Activated B cell treated with CpG ODN at 0.5 μM for 24 hours (primary cell): ENCODE measurements around the gene CARM1. TPM values are rescaled to one million over a fixed set of nuclear protein-coding genes. Genes with fewer than 3 reads are reported as not detected.

ENCODE experiments used
- ATAC-seq: fragments of 200-7000 bp; cut with Tn5 transposase; one replicate; pipeline ENCODE4 v1.10.0; 2021; ENCODE audit warnings: low read depth, mild to moderate bottlenecking, moderate library complexity
- CTCF ChIA-PET: fragments of 350-600 bp; sonication (Branson Sonifier 250); formaldehyde crosslinking; loops from one replicate; lab custom pipeline; 2021; ENCODE audit warnings: antibody characterized with exemption; lab: Charles Lee
- POLR2A ChIA-PET: fragments of 350-600 bp; sonication (Branson Sonifier 250); formaldehyde crosslinking; loops from one replicate; lab custom pipeline; 2021; ENCODE audit warnings: antibody characterized with exemption; lab: Charles Lee
- DNase-seq: peaks from one replicate; pipeline ENCODE4 v3.0.0; 2022
- H3K27ac Mint-ChIP-seq: one replicate; pipeline ENCODE4 v1.8.0; 2020; ENCODE audit warnings: mixed read lengths
- H3K27me3 Mint-ChIP-seq: one replicate; pipeline ENCODE4 v1.8.0; 2021; ENCODE audit warnings: mixed read lengths
- H3K36me3 Mint-ChIP-seq: one replicate; pipeline ENCODE4 v1.8.0; 2021; ENCODE audit warnings: low read depth, mixed read lengths
- H3K4me1 Mint-ChIP-seq: one replicate; pipeline ENCODE4 v1.8.0; 2021; ENCODE audit warnings: mixed read lengths
- H3K4me3 Mint-ChIP-seq: one replicate; pipeline ENCODE4 v1.8.0; 2020; ENCODE audit warnings: mild to moderate bottlenecking, mixed read lengths
- H3K9me3 Mint-ChIP-seq: one replicate; pipeline ENCODE4 v1.8.0; 2020; ENCODE audit warnings: mixed read lengths
- intact Hi-C: fragments of 100-400 bp; cut with micrococcal nuclease; formaldehyde crosslinking; loops from one replicate; pipeline ENCODE4 v1.15.1; 2024
- total RNA-seq: library from RNA; stranded (reverse); gene quantifications from 2 replicates; pipeline ENCODE4 v1.2.3, GENCODE V29; 2022
- TF ChIP-seq, protein P1 (sequence below): fragments of 200-600 bp; IDR thresholded peaks from one replicate; pipeline ENCODE4 v1.8.0; 2022; ENCODE audit warnings: antibody characterized with exemption, mild to moderate bottlenecking

CARM1 gene
- total RNA-seq, 1 donor from 2014 or later, result 39.1 TPM

DNA sequence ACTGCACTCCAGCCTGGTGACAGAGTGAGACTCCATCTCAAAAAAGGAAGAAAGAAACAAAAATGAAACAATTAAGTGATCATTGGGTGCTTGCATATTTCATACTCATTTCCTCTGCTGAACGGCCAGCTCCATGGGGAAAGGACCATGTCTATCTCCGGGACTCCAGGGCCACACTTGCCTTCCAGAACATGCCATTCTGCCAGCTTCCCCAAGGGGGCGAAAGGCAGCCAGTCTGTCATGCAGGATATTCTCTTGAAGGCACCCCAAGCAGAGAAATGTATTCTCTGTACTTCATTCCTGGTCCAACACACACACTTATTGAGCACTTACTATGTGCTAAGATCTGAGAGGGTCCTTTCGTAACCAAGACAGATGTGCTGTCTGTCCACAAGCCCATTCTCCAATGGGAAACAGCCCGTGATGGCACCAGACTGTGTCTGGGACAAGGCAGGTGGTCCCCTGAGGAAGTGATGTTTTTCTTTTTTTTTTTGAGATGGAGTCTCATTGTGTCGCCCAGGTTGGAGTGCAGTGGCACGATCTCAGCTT, 10.2 kb upstream of the CARM1 start:
- TF ChIP-seq, protein P1, sequence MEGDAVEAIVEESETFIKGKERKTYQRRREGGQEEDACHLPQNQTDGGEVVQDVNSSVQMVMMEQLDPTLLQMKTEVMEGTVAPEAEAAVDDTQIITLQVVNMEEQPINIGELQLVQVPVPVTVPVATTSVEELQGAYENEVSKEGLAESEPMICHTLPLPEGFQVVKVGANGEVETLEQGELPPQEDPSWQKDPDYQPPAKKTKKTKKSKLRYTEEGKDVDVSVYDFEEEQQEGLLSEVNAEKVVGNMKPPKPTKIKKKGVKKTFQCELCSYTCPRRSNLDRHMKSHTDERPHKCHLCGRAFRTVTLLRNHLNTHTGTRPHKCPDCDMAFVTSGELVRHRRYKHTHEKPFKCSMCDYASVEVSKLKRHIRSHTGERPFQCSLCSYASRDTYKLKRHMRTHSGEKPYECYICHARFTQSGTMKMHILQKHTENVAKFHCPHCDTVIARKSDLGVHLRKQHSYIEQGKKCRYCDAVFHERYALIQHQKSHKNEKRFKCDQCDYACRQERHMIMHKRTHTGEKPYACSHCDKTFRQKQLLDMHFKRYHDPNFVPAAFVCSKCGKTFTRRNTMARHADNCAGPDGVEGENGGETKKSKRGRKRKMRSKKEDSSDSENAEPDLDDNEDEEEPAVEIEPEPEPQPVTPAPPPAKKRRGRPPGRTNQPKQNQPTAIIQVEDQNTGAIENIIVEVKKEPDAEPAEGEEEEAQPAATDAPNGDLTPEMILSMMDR, result no peak
- POLR2A ChIA-PET, result no interaction called here
- intact Hi-C loops, result no loop called here

DNA sequence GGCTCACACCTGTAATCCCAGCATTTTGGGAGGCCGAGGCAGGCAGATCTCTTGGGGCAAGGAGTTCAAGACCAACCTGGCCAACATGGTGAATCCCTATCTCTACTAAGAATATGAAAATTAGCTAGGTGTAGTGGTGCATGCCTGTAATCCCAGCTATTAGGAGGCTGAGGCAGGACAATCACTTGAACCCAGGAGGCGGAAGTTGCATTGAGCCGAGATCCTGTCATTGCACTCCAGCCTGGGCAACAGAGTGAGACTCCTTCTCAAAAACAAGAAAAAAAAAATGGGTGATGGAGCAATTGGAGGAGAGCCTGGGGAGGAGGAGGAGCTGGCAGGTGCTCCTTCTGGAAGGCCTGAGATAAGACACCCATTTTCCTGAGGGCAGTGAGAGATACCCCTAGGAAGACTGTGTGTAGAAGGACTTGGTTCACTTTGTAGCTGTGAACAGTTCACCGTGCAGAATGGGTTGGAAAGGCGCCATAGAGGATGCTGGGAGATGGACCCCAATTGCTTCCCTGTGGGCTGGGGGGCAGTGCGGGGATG, 8.7 kb upstream of the CARM1 start:
- Mint-ChIP-seq H3K4me1 (peaks cover 16% of the 10 kb centered on the region), H3K4me3 (no peak overlapping the region), H3K27ac (no peak overlapping the region), H3K36me3 (no peaks in the 10 kb centered on the region), H3K27me3 (no peaks in the 10 kb centered on the region), H3K9me3 (no peaks in the 10 kb centered on the region)
- POLR2A ChIA-PET, result no interaction called here
- DNase-seq (no peak), ATAC-seq (no peak)
- intact Hi-C loops, result no loop called here
- CTCF ChIA-PET, result interaction anchor here (1.5 to 2.3 kb wide), 2 partner anchors 10 to 160 kb away, joined by 3 to 7 read pairs; no protein-coding TSS in a partner anchor
- TF ChIP-seq, protein P1, result no peak

More for the DNA sequence above, 10.2 kb upstream of the CARM1 start:
- ATAC-seq (no peak), DNase-seq (no peak)
- no peaks in the 10 kb centered on the region for H3K27me3 Mint-ChIP-seq
- H3K9me3 Mint-ChIP-seq, result no peaks in the 10 kb centered on the region
- no peak overlapping the region for H3K27ac Mint-ChIP-seq
- no peaks in the 10 kb centered on the region for H3K36me3 Mint-ChIP-seq
- no peak overlapping the region for H3K4me3 Mint-ChIP-seq
- CTCF ChIA-PET, result interaction anchor here (0.7 to 1.5 kb wide), 2 partner anchors 144 to 159 kb away, joined by 3 to 5 read pairs; partner anchors contain the start of gene DNM2
- H3K4me1 Mint-ChIP-seq, result peaks cover 12% of the 10 kb centered on the region

DNA sequence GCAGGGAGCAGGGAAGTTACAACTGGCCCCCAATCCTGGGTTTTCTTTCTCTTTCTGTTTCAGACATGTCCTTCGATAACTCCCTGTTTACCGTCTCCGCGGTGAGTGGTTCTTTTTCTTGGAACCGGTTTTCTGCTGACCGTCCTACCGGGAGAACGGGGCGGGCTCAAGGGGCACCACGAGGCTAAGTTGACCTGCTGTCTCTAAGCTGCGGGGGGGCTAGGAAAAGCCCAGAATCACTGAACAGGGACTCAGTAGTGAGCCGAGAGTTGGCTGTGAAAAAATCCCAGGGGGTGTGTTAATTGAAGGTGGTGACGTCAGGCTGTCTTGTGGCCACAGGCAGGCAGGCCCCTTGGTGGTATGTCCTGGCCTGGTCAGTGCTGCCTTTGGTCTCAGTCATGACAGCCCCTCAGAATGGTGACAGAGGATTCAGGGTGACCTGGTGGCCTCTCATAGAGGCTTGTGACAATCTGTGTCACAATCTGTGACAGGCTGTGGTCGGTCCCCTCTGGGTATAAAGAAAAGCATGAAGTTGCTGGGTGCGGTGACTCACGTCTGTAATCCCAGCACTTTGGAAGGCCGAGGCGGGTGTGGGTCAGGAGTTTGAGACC, 8.1 kb upstream of the CARM1 start:
- no peaks in the 10 kb centered on the region for H3K9me3 Mint-ChIP-seq
- H3K27ac Mint-ChIP-seq, result no peak overlapping the region
- no peaks in the 10 kb centered on the region for H3K27me3 Mint-ChIP-seq
- peaks cover 22% of the 10 kb centered on the region for H3K4me1 Mint-ChIP-seq
- intact Hi-C loops, result no loop called here
- H3K4me3 Mint-ChIP-seq, result no peak overlapping the region
- ChIA-PET POLR2A (interaction anchor here (1.8 to 5.0 kb wide), 2 partner anchors 27 to 146 kb away, joined by 16 to 30 read pairs; partner anchors contain the start of genes DNM2 and TMED1), CTCF (interaction anchor here (0.9 to 3.4 kb wide), 9 partner anchors 8 to 161 kb away, joined by 3 to 53 read pairs (median 5); partner anchors contain the start of genes DNM2 and QTRT1)
- TF ChIP-seq, protein P1, result no peak
- DNase-seq (no peak), ATAC-seq (no peak)
- H3K36me3 Mint-ChIP-seq, result no peaks in the 10 kb centered on the region

DNA sequence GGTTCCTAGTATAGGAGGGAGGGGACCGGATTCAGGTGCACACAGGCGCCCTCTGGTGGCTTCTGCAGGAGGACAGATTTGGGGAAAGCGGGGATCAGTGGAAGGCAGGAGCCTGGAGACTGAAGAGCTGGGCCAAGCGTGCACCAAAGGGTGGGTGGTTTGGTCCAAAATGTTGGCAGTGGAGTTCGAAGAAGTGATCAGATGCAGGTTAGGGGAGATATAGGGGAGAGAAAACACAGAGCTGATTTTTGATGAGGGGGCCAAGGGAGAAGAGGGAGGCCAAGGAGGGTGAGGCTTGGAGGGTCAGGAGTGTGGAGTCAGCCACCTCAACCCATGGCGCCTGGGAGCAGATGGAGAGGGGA, 6.8 kb upstream of the CARM1 start:
- DNase-seq (peak; percentile 68), ATAC-seq (peak; percentile 68)
- TF ChIP-seq, protein P1, result peak; percentile 27
- CTCF ChIA-PET, result interaction anchor here (0.5 to 3.4 kb wide), 25 partner anchors 8 to 557 kb away, joined by 3 to 53 read pairs (median 4); partner anchors contain the start of genes C19orf38, DNM2, QTRT1 and TMED1
- Mint-ChIP-seq H3K4me3 (peak overlapping the region; percentile 21), H3K4me1 (peaks cover 28% of the 10 kb centered on the region), H3K27me3 (no peaks in the 10 kb centered on the region), H3K27ac (peak overlapping the region; percentile 8), H3K36me3 (no peaks in the 10 kb centered on the region), H3K9me3 (no peaks in the 10 kb centered on the region)
- POLR2A ChIA-PET, result interaction anchor here (0.7 to 5.0 kb wide), 7 partner anchors 8 to 220 kb away, joined by 3 to 30 read pairs (median 4); partner anchors contain the start of genes DNM2 and TMED1
- intact Hi-C loops, result loop anchor here (1.0 kb wide), 2 partner anchors 28 to 147 kb away; partner anchors contain the start of gene TMED1
